ENCODE measurements around the gene ASIC3. TPM values are rescaled to one million over a fixed set of nuclear protein-coding genes. Genes with fewer than 3 reads are reported as not detected.
A peak's percentile ranks its signal among the peaks of the same experiment; 100 is the strongest.
"Not testable (repeated sequence)": the region's sequence is repeated elsewhere in the genome, so short reads cannot be mapped to it uniquely, and the experiment has no call there.

The ASIC3 gene
- total RNA-seq, 2 donors from 2014 or later, result 7.6 to 19.7 TPM

- peak overlapping the region in 1 of 2 donors; percentile 85 for H3K27ac Mint-ChIP-seq
- no peaks in the 10 kb centered on the region for H3K36me3 Mint-ChIP-seq
- ATAC-seq (no peak), DNase-seq (ENCODE audit: low spot score in 2 of 2) (no peak)
- no peaks in the 10 kb centered on the region for H3K9me3 Mint-ChIP-seq
Measured at GRCh38 chr7:151040616-151041375, 7.5 kb upstream of the ASIC3 start.

DNA sequence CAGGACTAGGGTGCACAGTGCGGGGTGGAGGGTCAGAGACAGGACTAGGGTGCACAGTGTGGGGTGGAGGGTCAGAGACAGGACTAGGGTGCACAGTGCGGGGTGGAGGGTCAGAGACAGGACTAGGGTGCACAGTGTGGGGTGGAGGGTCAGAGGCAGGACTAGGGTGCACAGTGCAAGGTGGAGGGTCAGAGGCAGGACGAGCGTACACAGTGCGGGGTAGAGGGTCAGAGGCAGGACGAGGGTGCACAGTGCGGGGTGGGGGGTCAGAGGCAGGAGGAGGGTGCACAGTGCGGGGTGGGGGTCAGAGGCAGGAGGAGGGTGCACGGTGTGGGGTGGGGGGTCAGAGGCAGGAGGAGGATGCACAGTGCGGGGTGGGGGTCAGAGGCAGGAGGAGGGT lies 4.9 kb upstream of the ASIC3 start:
- not testable (repeated sequence) for DNase-seq (ENCODE audit: low spot score in 2 of 2); H3K36me3 Mint-ChIP-seq; H3K9me3 Mint-ChIP-seq; ATAC-seq; H3K27ac Mint-ChIP-seq

DNA sequence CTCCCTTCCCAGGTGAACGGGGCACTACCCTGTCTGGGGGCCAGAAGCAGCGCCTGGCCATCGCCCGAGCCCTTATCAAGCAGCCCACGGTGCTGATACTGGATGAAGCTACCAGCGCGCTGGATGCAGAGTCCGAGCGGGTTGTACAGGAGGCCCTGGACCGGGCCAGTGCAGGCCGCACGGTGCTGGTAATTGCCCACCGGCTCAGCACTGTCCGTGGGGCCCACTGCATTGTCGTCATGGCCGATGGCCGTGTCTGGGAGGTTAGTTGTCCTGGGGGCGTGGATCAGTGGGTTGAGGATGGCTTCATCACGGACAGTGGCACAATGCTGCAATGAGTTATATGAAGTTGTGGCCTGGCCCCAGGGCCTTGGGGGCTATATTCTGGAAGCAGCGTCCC lies 4.4 kb upstream of the ASIC3 start:
- Mint-ChIP-seq H3K9me3 (no peaks in the 10 kb centered on the region), H3K27ac (no peak overlapping the region), H3K36me3 (no peaks in the 10 kb centered on the region)
- ATAC-seq (no peak), DNase-seq (ENCODE audit: low spot score in 2 of 2) (no peak)

DNA sequence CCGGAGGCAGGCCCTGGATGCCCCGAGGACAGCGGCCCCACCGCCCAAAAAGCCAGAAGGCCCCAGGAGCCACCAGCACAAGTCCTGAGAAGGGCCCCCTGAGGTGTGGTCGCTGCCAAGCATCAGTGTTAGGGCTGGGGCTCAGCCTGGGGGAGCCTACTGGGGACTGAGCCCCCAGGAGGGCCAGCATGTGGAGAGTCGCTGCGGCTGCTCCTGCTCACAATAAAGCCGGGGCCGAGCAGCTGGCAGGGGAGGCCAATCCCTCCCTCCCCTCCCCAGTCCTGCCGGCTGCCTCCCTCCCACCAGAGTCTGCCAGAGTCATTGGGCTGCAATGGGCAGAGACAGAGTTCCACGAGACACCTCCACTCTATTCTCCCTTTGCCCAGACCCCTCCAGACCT lies 3.1 kb upstream of the ASIC3 start:
- Mint-ChIP-seq H3K36me3 (no peaks in the 10 kb centered on the region), H3K9me3 (no peaks in the 10 kb centered on the region), H3K27ac (no peak overlapping the region)
- DNase-seq (ENCODE audit: low spot score in 2 of 2) (no peak), ATAC-seq (no peak)

- DNase-seq (ENCODE audit: low spot score in 2 of 2) (no peak), ATAC-seq (no peak)
- no peak overlapping the region for H3K27ac Mint-ChIP-seq
- H3K36me3 Mint-ChIP-seq, result no peaks in the 10 kb centered on the region
- H3K9me3 Mint-ChIP-seq, result no peaks in the 10 kb centered on the region
Measured at GRCh38 chr7:151045967-151046366, 2.4 kb upstream of the ASIC3 start.

GRCh38 chr7:151046603-151047573 lies 1.4 kb upstream of the ASIC3 start:
- H3K36me3 Mint-ChIP-seq, result no peaks in the 10 kb centered on the region
- no peak overlapping the region for H3K27ac Mint-ChIP-seq
- no peaks in the 10 kb centered on the region for H3K9me3 Mint-ChIP-seq
- DNase-seq (ENCODE audit: low spot score in 2 of 2) (no peak), ATAC-seq (no peak)

GRCh38 chr7:151048911-151049463 lies 656 bp downstream of the ASIC3 start:
- no peaks in the 10 kb centered on the region for H3K9me3 Mint-ChIP-seq
- ATAC-seq (no peak), DNase-seq (ENCODE audit: low spot score in 2 of 2) (no peak)
- no peaks in the 10 kb centered on the region for H3K36me3 Mint-ChIP-seq
- peak overlapping the region in 1 of 2 donors; percentile 85 for H3K27ac Mint-ChIP-seq

- DNase-seq (ENCODE audit: low spot score in 2 of 2) (peak in 1 of 2 donors; percentile 46), ATAC-seq (peak; percentile 63 to 76)
- Mint-ChIP-seq H3K36me3 (no peaks in the 10 kb centered on the region), H3K9me3 (no peaks in the 10 kb centered on the region), H3K27ac (no peak overlapping the region)
Measured at GRCh38 chr7:151051108-151051507, 2.8 kb downstream of the ASIC3 start.

- Mint-ChIP-seq H3K27ac (no peak overlapping the region), H3K36me3 (no peaks in the 10 kb centered on the region), H3K9me3 (no peaks in the 10 kb centered on the region)
- ATAC-seq (no peak), DNase-seq (ENCODE audit: low spot score in 2 of 2) (no peak)
Measured at GRCh38 chr7:151053096-151053495, 4.8 kb downstream of the ASIC3 start.

- H3K36me3 Mint-ChIP-seq, result no peaks in the 10 kb centered on the region
- H3K9me3 Mint-ChIP-seq, result no peaks in the 10 kb centered on the region
- DNase-seq (ENCODE audit: low spot score in 2 of 2) (no peak), ATAC-seq (no peak)
- H3K27ac Mint-ChIP-seq, result no peak overlapping the region
Measured at GRCh38 chr7:151053751-151054150, 5.4 kb downstream of the ASIC3 start.

GRCh38 chr7:151056283-151056665 lies 7.9 kb downstream of the ASIC3 start:
- Mint-ChIP-seq H3K36me3 (no peaks in the 10 kb centered on the region), H3K9me3 (no peaks in the 10 kb centered on the region), H3K27ac (no peak overlapping the region)
- ATAC-seq (no peak), DNase-seq (ENCODE audit: low spot score in 2 of 2) (no peak)

- Mint-ChIP-seq H3K27ac (peak overlapping the region; percentile 33 to 86), H3K36me3 (no peaks in the 10 kb centered on the region), H3K9me3 (no peaks in the 10 kb centered on the region)
- no peak for DNase-seq (ENCODE audit: low spot score in 2 of 2)
- no peak for ATAC-seq
Measured at GRCh38 chr7:151056666-151057505, 8.6 kb downstream of the ASIC3 start.

DNA sequence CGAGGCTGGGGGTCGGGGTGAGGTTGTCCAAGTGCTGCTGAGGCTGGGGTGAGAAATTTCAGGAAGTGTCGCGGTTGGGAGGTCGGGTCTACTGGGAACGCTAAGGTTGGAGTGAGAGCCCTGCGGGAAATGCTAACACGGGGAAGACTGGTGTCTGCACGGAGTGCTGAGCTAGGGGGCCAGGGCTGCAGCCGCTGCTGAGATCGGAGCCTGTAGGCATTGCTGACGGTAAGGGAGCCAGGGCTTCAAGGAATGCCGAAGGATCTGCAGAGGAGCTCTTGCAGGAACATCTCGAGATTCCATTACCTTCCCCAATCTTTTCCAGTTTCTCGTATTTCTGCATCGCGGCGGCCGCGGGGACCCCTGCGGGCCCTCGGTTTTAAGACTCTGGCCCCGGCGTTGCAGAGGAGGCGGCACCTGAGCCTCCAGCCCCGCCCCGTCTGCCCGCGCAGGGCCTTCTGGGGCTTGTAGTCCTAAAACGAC lies 9.2 kb downstream of the ASIC3 start, which contains the start of gene CDK5:
Gene CDK5, minus strand, starts transcription at position 392 of the 483 bp plus-strand sequence. Its CDS starts 49 bp downstream, at position 343.
- ATAC-seq, result peak; percentile 0 to 1
- peak within 1 kb of the TSS; percentile 86 to 90 for H3K27ac Mint-ChIP-seq
- no peaks in the 10 kb centered on the region for H3K9me3 Mint-ChIP-seq
- no peaks in the 10 kb centered on the region for H3K36me3 Mint-ChIP-seq
- no peak for DNase-seq (ENCODE audit: low spot score in 2 of 2)

DNA sequence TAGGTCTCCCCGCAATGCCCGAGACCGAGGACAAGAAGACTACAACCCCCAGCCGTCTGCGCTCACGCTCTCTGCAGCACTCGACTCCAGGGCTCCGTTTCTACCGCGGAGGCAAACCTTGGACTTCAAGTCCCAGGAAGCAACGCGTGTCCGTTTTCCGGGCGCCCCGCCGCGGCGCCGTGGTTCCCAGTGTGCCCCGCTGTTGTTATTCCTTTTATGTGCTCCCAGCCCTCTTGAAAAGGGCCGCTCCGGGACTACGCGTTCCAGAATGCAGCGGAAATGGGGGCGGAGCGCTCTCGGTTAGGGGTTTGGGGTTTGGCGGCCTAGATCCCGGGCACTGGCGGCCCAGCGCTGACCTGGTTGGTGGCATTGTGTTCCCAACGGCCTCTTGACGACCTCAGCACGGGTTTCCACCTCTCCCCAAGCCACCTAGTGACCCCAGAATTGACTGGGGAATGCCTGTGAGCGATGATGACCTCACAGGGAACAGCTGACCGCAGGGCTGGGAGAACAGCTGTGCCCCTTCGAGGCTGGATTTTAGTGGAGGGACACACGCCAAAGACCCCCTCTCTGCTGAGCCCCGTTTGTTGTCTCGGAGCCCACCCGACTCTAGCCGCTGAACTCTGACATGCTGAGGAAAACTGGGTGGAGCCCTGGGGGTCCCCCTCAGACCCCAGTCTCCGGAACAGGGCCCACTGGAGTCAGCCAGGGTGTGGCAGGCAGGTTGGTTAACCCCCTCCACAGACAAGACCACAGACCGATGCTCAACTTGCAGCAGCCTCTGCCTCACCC lies 9.9 kb downstream of the ASIC3 start:
- peak; percentile 92 to 95 for ATAC-seq
- H3K27ac Mint-ChIP-seq, result peak overlapping the region; percentile 86 to 90
- H3K36me3 Mint-ChIP-seq, result no peaks in the 10 kb centered on the region
- DNase-seq (ENCODE audit: low spot score in 2 of 2), result peak; percentile 93
- no peaks in the 10 kb centered on the region for H3K9me3 Mint-ChIP-seq

- no peak for ATAC-seq
- Mint-ChIP-seq H3K9me3 (no peaks in the 10 kb centered on the region), H3K36me3 (no peaks in the 10 kb centered on the region), H3K27ac (peak overlapping the region; percentile 86 to 90)
- peak in 1 of 2 donors; percentile 33 for DNase-seq (ENCODE audit: low spot score in 2 of 2)
Measured at GRCh38 chr7:151058781-151059366, 10.5 kb downstream of the ASIC3 start.

Data from activated naive CD4-positive, alpha-beta T cell treated with anti-CD3 and anti-CD28 coated beads, Interleukin-2, amount 50 U/mL, for 72 hours (primary cell).